Measurements from ENCODE around the gene VANGL1.

DNA sequence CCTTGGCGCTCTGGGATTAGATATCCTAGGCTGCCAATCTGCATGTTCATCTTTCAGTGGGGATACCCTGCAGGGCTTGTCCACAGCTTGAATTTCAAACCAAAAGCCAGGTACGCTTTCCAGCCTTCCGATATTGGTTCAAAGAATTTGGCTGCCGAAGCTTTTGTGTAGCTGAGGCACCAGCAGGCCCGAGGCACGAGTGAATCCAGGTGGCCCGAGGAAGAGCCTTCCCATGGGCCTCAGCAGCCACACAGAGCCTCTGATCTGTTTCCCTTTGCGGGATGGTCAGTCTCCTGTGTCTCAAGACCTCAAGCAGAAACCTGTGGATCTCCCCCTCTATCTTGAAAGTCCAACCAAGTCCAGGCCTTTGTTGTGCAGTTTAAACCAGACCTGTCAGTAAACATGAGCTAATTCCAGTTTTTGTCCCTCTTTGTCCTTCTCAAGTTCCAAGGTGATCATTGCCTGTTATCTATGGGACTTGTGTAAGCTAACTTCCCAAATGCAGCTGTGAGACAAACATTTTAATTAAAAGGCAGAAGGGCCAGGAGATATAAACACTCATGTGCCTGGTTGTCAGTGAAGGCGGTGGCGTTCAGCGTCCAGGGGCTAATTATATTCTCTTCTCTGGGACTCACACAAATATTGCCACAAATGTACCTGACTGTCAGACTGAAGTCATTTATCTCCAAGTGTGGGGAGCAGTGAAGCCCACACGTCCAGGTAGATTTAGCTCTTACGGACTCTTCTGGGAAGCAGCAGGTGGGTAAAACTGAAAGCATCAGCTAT lies 30.6 kb downstream of the VANGL1 start:
- TF ChIP-seq, protein P1, sequence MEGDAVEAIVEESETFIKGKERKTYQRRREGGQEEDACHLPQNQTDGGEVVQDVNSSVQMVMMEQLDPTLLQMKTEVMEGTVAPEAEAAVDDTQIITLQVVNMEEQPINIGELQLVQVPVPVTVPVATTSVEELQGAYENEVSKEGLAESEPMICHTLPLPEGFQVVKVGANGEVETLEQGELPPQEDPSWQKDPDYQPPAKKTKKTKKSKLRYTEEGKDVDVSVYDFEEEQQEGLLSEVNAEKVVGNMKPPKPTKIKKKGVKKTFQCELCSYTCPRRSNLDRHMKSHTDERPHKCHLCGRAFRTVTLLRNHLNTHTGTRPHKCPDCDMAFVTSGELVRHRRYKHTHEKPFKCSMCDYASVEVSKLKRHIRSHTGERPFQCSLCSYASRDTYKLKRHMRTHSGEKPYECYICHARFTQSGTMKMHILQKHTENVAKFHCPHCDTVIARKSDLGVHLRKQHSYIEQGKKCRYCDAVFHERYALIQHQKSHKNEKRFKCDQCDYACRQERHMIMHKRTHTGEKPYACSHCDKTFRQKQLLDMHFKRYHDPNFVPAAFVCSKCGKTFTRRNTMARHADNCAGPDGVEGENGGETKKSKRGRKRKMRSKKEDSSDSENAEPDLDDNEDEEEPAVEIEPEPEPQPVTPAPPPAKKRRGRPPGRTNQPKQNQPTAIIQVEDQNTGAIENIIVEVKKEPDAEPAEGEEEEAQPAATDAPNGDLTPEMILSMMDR (IDR thresholded peaks at IDR 0.05) = no peak
- TF ChIP-seq EZH2 (IDR thresholded peaks at IDR 0.05) (no peak), EZH2phosphoT487 (IDR thresholded peaks at IDR 0.05) (no peak)

Data from neural progenitor cell (in vitro differentiated cells).